Frontal cortex (tissue), 4 donors: ENCODE results near the gene EPB42. TPM values are rescaled to one million over a fixed set of nuclear protein-coding genes. Genes with fewer than 3 reads are reported as not detected.
"Not testable (repeated sequence)": the region's sequence is repeated elsewhere in the genome, so short reads cannot be mapped to it uniquely, and the experiment has no call there.

Experiments
- DNase-seq, 2 donors: peaks; one replicate each; pipeline ENCODE4 v3.0.0; 2012; ENCODE audit warnings: low spot score in 2 of 2
- FAIRE-seq: peaks from 2 replicates; lab custom pipeline; 2012; peaks lifted over from hg19 to GRCh38; lab: Jason Lieb, UNC
- total RNA-seq: library from RNA; depleted of rRNA; stranded (reverse); fragments of >200 nt; gene quantifications from one replicate; pipeline ENCODE4 v1.2.3, GENCODE V29; 2014
- donor health status: control.
- donor health status: control.
- donor health status: control.

EPB42 gene
- total RNA-seq, 1 donor from 2014 or later = 2.0 TPM

DNA sequence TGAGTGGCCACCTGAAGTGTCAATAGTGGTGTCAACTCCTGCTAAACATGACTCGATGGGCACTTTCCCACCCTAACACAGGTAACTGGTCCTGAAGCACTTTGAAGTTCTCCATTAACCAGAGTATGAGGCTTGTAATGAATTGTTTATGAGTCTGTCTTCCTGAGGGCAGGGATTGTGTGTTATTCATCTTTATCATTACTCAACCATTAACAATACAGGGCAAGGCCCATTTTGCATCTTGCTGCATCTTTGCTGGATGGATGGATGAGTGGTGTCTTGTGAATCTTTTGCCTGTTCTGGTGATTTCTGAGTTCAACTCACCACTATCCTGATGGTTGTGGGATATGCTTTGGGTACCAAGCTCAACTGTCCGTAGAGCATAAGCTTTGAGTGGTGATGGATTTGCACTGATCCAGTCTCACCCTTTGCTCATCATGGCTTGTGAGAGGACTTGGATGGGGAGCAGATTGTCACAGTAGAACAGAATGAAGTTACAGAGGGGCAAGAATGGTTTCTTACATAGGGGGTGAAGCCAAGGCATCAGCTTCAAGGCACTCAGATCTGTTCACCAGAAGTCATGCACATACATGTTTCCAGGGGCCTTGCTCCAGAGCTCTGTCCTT lies 22.3 kb upstream of the EPB42 start:
- FAIRE-seq = no peak
- no peak for DNase-seq

DNA sequence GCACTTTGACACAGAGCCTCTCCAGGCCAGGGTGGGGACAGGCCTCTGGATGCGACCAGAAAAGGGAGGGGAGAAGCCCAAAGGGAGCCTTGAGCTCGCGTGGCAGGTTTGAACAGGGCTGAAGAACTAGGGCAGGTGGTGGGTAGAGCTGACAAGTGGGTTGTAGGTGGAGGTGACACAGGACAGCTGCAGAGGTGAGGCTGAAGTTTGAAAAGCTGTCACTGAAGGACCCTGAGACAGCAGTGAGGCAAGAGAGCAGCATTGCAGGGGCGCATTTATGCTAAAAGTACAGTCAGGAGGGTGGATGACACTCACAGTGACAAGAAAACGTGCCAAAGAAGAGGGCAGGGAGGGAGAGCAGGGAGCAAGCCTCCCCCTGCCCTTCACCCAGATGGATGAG lies 21.8 kb upstream of the EPB42 start:
- DNase-seq = no peak
- FAIRE-seq = no peak

GRCh38 chr15:43241100-43241499 lies 20.3 kb upstream of the EPB42 start:
- DNase-seq (peak in 1 of 2 donors; percentile 25), FAIRE-seq (no peak)

DNA sequence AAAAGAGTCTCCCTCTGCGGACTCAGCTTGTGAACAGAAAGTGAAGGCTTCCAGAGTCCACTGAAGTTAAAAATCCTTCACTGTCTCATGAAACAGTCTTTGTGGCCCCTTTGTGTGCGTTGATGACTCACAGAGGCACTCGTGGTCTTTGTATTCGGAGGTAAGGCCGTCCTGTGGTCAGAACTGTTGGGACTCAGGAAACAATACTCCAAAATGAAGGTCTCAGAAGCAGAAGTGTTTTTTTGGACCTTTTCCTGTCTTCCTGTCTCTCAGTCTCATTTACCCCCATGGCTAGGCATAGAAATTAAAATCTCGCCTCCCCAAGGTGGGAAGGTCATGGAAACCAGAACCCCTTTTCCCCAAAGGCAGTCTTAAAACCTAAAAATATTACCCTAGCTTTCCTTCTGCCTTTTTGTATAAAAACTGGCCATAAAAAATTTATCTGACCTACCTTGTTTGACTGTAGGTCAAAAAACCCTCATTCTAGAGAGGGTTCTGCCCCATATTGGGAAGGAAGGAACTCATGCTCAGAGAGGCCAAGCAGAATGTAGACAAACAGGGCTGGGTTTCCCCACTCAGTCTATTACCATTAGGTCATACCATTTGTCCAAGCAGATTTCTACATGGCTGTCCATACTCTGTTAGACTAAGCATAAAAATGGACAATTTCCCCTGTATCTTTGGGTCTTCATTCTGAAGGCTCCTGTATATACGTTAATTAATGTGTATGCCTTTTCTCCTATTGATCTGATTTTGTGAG lies 19.1 kb upstream of the EPB42 start:
- FAIRE-seq = no peak
- DNase-seq = no peak

DNA sequence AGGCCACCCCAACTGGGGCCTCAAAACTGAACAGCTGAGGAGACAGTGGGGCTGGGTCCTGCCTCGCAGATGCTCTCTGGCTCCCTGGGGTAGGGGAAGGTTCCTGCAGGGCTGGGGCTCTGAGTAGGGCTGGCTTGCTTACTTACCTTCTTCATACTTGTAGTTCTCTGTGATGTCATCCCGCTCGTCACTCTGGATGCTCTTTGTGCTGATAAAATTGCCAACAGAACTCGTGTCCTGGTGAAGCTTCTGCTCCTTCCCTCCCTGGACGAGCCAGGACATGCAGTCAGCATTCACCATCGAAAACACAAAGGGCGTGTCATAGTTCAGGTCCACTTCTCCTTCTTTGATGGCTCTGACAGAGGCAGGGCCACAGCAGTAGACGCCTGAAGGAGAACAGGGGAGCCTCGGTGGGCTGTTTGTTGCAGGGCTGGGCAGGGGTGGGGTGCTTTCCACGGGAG lies 17.9 kb upstream of the EPB42 start:
- DNase-seq (no peak), FAIRE-seq (no peak)

- no peak for DNase-seq
- FAIRE-seq = no peak
These were observed 17.1 kb upstream of the EPB42 start for GRCh38 chr15:43237842-43238470.

- FAIRE-seq = no peak
- DNase-seq = no peak
These were observed 14.7 kb upstream of the EPB42 start for GRCh38 chr15:43235536-43235935.

- FAIRE-seq (no peak), DNase-seq (no peak)
These were observed 11.6 kb upstream of the EPB42 start for GRCh38 chr15:43232289-43232874.

GRCh38 chr15:43230640-43231115 lies 9.9 kb upstream of the EPB42 start:
- DNase-seq (no peak), FAIRE-seq (no peak)

- FAIRE-seq (no peak), DNase-seq (peak; percentile 49 to 60)
These were observed 9.2 kb upstream of the EPB42 start for GRCh38 chr15:43229977-43230376.

- no peak for FAIRE-seq
- DNase-seq = no peak
These were observed 5.9 kb upstream of the EPB42 start for GRCh38 chr15:43226436-43227305.

DNA sequence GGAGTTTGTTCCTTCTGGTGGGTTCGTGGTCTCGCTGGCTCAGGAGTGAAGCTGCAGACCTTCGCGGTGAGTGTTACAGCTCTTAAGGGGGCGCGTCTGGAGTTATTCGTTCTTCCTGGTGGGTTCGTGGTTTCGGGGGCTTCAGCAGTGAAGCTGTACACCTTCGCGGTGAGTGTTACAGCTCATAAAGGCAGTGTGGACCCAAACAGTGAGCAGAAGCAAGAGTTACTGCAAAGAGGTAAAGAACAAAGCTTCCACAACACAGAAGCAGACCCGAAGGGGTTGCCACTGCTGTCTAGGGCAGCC lies 5.1 kb upstream of the EPB42 start:
- FAIRE-seq, DNase-seq: not testable (repeated sequence)

DNA sequence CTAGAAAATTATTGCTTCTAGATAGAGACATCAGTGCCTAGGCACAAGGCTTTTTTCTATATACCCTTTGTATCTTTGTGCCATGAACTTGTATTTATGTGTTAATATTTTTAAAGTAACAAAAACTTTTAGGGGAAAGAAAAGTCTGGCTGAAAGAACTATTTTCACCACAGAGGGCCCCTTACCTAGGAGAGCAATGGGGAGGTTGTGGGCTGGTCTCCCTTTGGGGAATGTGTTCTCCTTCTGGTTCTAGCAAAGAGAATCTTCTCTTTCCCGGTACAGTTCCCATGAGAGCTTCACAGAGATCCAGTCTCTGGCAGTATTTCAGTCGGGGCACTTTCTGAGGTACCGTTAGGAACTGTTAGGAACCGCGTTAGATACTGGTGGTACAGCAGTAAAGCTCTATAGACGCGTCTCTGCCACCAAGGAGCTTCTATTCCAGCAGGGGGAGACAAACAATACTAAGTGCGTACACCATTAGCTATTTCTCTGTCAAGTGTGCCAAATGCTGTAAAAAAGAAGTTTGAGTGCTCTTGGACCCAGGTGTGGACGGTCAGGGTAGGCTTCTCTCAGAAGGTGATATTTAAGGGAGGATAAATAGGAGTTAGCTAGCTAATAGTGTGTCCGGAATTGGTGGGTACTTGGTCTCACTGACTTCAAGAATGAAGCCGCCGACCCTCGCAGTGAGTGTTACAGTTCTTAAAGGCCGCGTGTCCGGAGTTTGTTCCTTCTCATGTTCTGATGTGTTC lies 4.6 kb upstream of the EPB42 start:
- peak; percentile 50 to 64 for DNase-seq
- no peak for FAIRE-seq

GRCh38 chr15:43221422-43221821 lies 604 bp upstream of the EPB42 start:
- DNase-seq (no peak), FAIRE-seq (no peak)

DNA sequence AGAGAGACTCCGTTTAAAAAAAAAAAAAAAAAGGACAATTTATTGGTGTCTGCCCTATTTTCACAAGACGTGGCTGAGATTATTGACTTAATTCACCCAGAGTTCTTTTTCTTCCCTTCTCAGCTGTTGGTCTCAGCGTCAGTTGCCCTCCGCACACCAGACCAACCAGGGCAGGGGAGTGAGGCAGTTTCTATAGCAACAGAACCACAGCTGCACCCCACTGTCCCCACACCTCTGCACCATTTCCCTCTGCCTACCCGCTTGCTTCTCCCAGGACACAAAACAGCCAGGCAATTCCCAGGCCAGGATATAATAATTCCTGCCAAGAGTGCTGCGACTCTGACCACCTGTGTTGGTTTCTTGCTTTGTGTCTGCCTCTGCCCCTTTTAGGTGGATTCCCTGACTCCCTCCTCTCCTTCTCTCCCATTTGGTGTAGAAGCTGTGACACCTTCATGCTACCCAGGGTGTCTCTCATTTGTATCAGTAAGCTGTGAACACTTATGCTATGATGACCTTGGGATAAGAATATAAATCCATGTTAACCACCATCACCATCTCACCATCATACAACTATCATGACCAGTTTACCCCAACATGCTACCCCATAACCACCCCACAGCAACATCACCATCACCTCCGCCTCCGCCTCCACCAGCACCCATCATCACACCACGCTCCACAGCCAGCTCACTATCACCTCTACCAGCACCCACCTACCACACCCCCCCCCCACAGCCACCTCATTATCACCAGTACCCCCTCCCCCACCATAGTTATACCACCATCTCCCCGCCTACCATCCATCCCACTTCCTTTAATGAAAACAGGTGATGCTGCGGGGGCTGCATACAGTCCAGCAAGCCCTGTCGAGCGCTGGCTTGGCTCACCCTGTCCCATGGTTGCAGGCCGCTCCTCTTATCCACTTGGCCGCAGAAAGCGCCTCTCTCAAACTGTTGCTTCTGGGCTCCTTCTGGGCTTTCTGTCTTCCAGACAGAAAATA lies 589 bp downstream of the EPB42 start:
- FAIRE-seq = no peak
- DNase-seq = no peak

- FAIRE-seq = no peak
- DNase-seq = no peak
These were observed 1.7 kb downstream of the EPB42 start for GRCh38 chr15:43218908-43219706.

- FAIRE-seq (no peak), DNase-seq (no peak)
These were observed 4.9 kb downstream of the EPB42 start for GRCh38 chr15:43215961-43216360.
